Left lobe of liver (tissue), 2 donors: Measurements from ENCODE around the gene VDAC1. TPM values are rescaled to one million over a fixed set of nuclear protein-coding genes. Genes with fewer than 3 reads are reported as not detected.
A peak's percentile ranks its signal among the peaks of the same experiment; 100 is the strongest.
"Not testable (repeated sequence)": the region's sequence is repeated elsewhere in the genome, so short reads cannot be mapped to it uniquely, and the experiment has no call there.

Experiments used
- ATAC-seq: fragments of 200-7000 bp; cut with Tn5 transposase; one replicate; pipeline ENCODE4 v1.9.1; 2020; ENCODE audit warnings: mild to moderate bottlenecking, moderate library complexity
- DNase-seq: peaks from one replicate; pipeline ENCODE4 v3.0.0-alpha.2; 2020; ENCODE audit warnings: low spot score
- total RNA-seq: library from RNA; stranded (reverse); gene quantifications from one replicate; pipeline ENCODE4 v1.2.1, GENCODE V29; 2021
- donor health status: DM: no; HTN: no; CAD: no; lungs with moderate emphysema.
- donor health status: DM: no; HTN: yes; CAD: no.

VDAC1 gene
- 91.2 TPM for total RNA-seq

DNA sequence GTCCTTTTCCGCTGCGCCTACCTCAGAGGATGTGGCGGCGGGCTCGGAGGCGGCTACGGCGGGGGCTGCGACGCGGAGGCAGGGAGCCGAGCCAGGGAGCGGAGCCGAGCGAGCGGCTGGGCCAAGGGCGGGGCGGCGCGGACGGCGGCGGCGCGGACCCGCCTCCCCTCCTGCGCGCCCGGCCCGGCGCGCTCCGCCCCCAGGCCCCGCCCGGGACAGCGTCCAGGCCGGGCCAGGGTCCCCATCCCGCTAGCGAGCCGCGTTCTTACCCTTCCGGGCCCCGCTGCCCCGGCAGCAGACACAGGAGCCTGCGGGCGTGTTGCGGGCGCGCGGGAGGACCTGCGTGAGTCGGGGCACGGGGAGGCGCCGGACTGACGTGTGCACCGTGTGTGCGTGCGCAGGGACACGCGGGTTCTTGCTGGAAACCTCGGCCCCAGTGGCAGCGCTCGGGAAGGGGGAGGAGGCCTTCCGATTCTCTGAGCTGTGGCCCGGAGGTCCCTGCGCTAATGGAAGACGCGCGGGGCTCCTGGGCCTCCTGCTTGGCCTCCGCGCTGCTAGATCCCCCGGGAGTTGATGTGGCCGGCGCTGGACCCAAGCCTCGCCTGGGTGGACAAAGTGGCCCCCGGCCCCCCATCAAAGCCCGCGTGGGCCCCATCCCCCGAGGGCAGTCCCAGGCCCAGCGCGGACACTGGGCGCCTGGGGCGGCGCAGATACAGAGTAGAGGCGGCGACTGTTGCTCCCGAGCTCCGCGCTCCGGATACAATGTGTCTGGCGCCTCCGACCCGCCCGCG lies at the start of gene VDAC1:
TSS of gene VDAC1 (minus strand) at position 350 of the 791 bp plus-strand sequence. CDS start 11,963 bp downstream, outside the sequence.
- ATAC-seq (peak; percentile 87), DNase-seq (peak; percentile 84)

DNA sequence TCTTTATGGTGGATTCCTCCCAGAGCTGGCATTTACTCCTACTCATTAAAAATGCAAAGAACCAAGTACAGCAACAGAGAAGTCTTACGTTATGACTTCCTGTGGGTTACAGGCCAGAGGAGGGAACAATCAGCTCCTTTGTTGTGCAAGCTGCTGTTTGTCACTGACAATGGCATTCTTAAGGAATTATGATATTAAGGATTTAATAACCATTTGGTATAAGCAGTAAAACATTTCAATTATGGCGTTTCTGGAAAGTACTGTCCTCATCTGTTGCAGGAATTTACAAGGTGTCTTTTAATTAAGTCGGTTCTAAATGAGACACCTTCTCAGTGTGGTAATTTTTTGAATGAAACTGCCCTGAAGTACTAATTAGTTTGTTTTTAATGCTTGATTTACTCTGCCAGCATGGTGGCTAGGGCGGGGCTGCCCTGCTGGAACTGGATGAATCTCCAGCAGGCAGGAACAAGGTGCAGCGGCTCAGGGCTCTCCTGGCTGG lies 49.1 kb upstream of the VDAC1 start:
- ATAC-seq (no peak), DNase-seq (no peak)

DNA sequence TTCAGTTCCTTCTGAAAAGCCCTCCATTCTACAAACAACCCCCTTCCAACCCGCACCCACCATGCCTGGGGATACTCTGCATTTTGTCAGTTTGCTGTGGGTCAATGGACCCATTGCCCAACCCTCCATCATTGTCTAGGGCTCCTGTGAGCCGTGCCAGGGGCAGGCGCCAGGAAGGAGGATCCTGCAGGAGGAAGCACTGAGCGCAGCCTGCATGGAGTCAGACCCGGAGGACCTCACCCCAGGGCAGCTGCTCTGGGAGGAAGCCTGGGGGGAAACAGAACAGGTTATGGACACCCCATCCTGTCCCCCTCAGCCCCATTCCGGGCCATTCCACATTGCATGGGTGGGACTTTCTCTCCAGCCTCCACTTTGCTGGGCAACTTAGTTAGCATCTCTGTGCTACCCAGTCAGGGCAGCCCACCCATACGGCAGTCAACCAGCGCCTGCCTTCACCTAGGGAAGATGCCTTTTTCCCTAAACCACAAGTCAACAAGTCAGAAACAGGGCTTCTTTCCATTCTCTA lies 48.6 kb upstream of the VDAC1 start:
- DNase-seq, result no peak
- peak; percentile 31 for ATAC-seq

- no peak for ATAC-seq
- DNase-seq, result no peak
These were observed 46.5 kb upstream of the VDAC1 start for GRCh38 chr5:134051305-134051704.

- DNase-seq, result no peak
- no peak for ATAC-seq
These were observed 44.1 kb upstream of the VDAC1 start for GRCh38 chr5:134048864-134049263.

DNA sequence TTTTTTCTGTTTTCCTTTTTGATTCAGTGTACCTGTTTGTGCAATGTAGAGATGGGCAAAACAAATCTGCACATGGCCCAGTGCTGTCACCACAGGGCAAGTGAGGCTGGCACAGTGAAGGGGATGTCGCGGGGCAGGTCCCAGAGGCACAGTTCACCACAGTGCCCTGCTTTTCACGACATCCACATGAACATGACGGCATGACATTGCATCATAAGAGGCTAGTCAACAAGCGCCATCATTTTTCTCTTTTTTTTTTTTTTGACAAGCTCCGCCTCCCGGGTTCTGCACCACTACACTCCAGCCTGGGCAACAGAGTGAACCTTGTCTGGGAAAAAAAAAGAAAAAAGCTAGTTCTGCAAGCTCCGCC lies 42.9 kb upstream of the VDAC1 start:
- no peak for ATAC-seq

GRCh38 chr5:134046801-134047686 lies 42.3 kb upstream of the VDAC1 start:
- ATAC-seq (no peak), DNase-seq (no peak)

More for the DNA sequence above, 42.9 kb upstream of the VDAC1 start:
- DNase-seq, result no peak

- ATAC-seq, result no peak
- DNase-seq, result no peak
These were observed 41.6 kb upstream of the VDAC1 start for GRCh38 chr5:134046330-134046729.

GRCh38 chr5:134043793-134044792 lies 39.3 kb upstream of the VDAC1 start:
- DNase-seq (no peak), ATAC-seq (no peak)

DNA sequence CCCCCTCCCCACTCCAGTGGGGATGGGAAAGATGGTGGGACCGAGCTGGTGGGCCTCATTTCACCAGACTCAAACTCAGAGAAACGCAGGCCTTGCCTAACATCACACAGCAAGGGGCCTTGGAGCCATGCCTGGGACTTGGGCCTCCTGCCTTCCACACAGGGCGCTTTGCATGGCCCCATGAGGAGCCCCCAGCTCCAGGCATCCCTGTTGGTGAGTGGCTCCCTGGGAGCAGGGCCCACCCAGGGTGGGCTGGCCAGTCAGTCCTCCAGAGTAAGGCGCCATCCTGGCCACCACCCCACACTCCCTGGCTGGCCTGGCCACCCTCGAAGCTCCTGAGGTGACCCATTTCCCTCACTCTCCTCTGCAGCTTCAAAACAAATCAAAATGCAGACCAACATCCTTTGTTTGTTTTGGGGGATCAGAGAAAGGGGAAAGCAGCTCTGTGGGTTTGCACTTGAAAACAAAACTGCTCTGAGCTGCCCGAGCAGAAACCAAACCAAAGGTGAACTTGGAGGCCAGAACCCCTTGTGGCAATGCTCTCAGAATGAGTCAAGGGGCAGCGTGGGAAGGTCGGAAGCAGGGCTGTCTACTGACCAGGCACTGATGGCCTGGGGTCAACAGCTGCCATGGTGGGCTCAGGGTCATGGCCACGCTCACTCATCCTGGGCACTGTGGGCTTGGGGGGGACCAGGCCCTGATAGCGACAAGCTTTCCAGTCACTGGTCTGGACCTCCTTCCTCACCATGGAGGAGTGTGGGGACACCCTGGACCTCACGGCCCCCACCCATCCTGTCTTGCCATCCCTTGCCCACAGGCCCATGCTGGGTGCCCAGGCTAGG lies 37.0 kb upstream of the VDAC1 start:
- no peak for ATAC-seq
- DNase-seq, result no peak

GRCh38 chr5:134038138-134038537 lies 33.4 kb upstream of the VDAC1 start:
- ATAC-seq (no peak), DNase-seq (no peak)

DNA sequence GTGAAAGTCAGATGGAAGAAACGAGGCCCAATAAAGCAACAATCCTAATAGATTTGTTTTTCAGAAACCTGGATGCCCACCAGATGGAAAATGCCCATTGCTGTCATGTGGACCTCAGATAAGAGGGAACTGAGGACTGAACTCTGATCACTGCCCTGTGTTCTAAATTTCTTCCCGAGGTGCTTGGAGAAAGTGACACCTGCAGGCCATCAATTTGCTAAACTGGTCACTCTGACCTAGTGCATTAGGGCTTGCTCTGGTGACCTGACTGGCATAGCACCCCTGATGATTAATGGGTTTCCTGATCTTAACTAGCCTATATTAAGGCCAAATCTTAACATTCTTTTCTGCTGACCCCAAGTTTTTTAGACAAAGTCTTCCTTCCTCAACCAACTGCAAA lies 32.4 kb upstream of the VDAC1 start:
- DNase-seq (no peak), ATAC-seq (peak; percentile 74)

DNA sequence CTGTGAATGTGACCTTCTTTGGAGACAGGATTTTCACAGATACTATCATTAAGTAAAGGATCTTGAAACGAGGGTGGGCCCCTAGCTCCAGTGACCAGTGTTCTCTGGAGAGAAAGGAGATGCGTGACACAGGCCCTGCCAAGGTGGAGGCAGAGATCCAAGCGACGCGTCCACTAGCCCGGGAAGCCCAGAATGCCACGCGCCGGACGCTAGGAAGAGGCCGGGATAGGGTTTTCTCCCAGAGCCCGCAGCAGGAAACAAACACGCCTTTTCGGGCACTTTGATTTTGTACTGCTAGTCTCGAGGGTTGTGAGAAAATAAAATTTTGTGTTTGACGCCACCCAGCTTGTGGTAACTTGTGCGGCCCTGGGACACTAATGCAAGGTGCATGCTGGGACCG lies 29.6 kb upstream of the VDAC1 start:
- DNase-seq (no peak), ATAC-seq (no peak)

DNA sequence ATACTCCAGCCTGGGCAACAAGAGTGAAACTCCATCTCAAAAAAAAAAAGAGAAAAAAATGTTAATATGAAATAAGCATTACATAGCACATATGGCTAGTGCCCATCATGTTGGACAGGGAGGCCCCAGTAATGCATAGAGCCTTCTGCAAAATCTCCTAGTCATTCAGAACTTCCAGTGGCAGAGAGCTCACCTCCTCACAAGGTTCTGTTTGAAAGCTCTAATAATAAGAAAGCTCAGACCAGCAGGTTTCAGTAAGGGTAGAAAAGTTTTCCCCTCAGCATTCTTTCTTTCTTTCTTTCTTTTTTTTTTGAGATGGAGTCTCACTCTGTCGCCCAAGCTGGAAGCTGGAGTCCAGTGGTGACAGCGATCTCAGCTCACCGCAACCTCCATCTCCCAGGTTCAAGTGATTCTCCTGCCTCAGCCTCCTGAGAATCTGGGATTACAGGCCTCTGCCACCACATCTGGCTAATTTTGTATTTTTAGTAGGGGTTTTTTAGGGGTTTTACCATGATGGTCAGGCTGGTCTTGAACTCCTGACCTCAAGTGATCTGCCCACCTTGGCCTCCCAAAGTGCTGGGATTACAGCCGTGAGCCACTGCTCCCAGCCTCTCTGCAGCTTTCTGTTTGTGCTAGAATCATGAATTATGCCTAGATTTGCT lies 25.7 kb upstream of the VDAC1 start:
- not testable (repeated sequence) for ATAC-seq, DNase-seq

DNA sequence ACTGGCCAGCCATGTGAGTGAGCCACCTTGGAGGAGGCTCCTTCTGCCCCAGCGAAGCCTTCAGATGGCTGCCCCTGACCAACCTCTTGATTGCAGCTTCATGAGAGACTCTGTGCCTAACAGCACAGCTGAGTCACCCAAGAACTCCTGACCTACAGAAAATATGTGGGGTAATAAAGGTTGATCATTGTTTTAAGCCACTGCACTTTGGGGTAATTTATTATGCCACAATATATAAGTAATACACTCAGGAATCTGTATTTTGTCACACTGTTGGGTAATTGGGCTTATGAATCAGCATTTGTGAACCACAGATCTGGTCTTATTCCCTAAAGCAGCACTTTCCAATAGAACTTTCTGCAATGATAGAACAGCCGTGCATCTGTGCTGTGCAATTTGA lies 24.4 kb upstream of the VDAC1 start:
- DNase-seq (no peak), ATAC-seq (no peak)

DNA sequence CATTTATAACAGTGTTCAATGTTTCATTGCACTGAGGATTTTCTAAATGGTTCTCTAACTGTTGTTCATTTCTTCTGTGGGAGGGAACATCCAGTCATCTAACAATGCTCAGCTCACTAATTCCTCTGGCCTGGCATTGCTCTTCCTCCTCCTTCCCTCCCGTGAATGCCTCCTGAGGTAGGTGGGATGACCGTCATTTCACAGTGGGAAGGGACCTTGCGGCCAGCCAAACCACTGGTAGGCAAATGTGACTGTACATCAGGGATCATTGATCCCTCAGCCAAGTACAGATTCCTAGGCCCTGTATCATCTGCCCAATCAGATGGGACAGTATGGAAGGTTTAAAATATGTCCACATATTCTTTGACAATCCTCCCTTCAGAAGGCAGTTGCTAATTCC lies 23.7 kb upstream of the VDAC1 start:
- ATAC-seq (no peak), DNase-seq (no peak)

- ATAC-seq, result no peak
- DNase-seq, result no peak
These were observed 22.5 kb upstream of the VDAC1 start for GRCh38 chr5:134027288-134027615.

DNA sequence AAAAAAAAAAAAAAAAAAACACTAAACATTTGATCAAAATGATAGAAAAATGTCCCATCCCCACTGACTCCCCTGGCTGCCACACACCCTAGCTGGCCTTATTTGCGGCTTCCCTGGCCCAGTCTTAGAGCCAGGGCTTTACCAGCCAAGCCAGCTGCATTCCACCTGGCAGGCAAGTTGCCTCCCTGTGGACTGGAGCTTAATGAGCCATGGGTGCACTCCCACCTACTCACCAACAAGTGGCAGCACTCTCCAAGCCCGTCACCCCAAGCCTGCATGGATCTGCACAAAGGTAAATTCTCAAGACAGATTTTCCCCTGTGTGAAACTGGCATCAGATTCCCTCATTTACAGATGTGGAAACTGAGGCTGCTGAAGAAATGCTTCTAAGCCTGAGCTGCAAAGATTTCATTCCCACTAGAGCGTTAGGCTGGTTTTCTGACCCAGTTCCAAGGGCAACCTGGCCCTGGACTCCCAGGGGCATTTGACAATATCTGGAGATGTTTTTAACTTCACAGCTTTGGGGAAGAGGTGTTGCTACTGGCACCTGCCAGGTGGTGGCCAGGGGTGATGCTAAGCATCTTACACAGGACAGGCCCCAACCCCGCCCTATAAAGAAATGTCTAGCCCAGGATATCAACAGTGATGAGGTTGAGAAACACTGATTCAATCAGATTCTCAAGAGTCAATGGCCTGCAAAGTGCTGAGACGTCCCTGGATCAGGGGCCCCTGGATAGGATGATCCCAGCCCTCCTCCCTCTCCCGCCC lies 21.9 kb upstream of the VDAC1 start:
- ATAC-seq (peak; percentile 99), DNase-seq (peak; percentile 75)
